Measurements from ENCODE around the gene DDX56.

DNA sequence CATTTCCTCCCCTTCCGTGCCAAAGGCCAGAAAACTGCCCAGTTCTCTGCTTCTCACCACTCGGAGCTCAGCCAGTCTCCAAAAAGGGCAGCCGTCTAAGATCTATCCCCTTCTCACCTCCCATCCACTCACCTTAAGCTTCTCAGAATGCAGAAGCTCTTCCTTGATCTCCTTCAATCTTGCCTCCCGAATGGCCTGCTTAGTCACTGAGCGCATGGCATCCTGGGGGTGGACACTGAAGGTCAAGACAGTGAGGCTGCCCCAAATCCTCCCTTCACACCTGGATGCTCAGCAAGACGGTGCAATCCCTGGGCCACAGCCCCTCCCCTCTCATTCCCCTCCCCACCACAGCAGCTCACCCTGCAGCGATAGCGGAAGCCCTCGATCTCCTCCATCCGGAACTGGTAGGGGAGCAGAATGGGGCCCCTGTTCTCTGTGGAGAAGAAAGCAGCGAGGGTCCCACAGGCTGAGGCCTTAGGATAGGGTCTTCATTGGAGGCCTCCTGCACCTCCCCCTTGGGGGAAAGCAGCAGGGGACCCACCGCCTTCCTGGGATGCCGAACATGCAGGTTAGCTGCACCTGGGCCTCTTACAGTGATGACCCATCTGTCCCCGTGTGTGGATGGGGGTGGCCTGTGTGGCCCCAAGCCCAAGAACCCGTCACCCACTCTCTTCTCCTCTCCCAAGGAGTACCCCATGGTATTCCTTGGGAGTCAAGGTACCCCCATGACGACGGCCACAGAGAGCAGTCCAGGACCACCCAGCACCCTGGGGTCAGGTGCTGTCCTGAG is 4.7 kb downstream of the DDX56 start:
- TF ChIP-seq, protein P1, sequence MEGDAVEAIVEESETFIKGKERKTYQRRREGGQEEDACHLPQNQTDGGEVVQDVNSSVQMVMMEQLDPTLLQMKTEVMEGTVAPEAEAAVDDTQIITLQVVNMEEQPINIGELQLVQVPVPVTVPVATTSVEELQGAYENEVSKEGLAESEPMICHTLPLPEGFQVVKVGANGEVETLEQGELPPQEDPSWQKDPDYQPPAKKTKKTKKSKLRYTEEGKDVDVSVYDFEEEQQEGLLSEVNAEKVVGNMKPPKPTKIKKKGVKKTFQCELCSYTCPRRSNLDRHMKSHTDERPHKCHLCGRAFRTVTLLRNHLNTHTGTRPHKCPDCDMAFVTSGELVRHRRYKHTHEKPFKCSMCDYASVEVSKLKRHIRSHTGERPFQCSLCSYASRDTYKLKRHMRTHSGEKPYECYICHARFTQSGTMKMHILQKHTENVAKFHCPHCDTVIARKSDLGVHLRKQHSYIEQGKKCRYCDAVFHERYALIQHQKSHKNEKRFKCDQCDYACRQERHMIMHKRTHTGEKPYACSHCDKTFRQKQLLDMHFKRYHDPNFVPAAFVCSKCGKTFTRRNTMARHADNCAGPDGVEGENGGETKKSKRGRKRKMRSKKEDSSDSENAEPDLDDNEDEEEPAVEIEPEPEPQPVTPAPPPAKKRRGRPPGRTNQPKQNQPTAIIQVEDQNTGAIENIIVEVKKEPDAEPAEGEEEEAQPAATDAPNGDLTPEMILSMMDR (IDR thresholded peaks at IDR 0.05; ENCODE audit: low read depth, low read length, poor library complexity, severe bottlenecking) = no peak
- TF ChIP-seq EZH2phosphoT487 (IDR thresholded peaks at IDR 0.05; ENCODE audit: borderline replicate concordance, low read length) = no peak
